ENCODE measurements around the gene PDE6D.
A peak's percentile ranks its signal among the peaks of the same experiment; 100 is the strongest.

The PDE6D gene

GRCh38 chr2:231720292-231720986 is 60.6 kb downstream of the PDE6D start:
- ChIA-PET POLR2A (no interaction called here), CTCF (interaction anchor here (10.0 kb wide), 1 partner anchor 41 kb away, joined by 417 read pairs; no protein-coding TSS in a partner anchor)
- DNase-seq: no peak
- Histone ChIP-seq H3K4me1 (ENCODE audit: control extremely low read depth in 1 of 4, control insufficient read depth in 4 of 4, insufficient read depth in 4 of 4, low read length in 3 of 4) (peaks cover 0 to 10% (median 0%) of the 10 kb centered on the region in 4 experiments), H3K27me3 (replicated peaks in 2 of 5; ENCODE audit: control insufficient read depth in 4 of 5, insufficient read depth in 5 of 5, low read length in 4 of 5) (no peaks in the 10 kb centered on the region), H3K27ac (ENCODE audit: insufficient read depth in 1 of 2, low read depth in 1 of 2, low read length in 2 of 2, poor library complexity in 1 of 2, severe bottlenecking in 2 of 2) (no peak overlapping the region), H3K4me3 (ENCODE audit: control insufficient read depth in 1 of 7, extremely low read depth in 1 of 7, insufficient read depth in 4 of 7, low read depth in 2 of 7, low read length in 6 of 7) (no peak overlapping the region), H3K36me3 (ENCODE audit: control insufficient read depth in 4 of 4, insufficient read depth in 4 of 4, low read length in 3 of 4) (peaks cover 0 to 3% (median under 1%) of the 10 kb centered on the region in 4 experiments), H3K9me3 (ENCODE audit: control extremely low read depth in 1 of 5, control insufficient read depth in 4 of 5, insufficient read depth in 2 of 5, low read depth in 1 of 5, low read length in 4 of 5) (no peaks in the 10 kb centered on the region)
- WGBS (ENCODE audit: insufficient coverage): 90% methylated on average over 6 of the region's 7 CpGs

DNA sequence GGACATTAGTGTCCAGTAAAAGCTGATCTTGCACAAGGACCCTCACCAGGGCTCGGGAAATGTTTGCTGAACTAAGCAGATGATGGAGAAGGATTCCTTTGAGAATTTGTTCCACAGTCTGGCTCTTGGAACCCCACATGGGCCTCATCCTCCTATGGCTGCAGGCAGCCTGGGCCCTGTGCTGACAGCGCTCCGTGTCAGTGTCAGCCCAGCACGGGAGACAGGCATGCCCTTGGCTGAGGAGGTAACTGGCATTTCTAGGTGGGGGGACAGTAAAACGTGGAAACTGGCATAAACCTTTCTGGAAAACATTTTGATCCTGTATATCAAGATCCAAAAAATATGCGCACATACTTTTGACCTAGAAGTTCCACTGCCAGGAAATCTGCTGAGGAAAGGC is 62.3 kb downstream of the PDE6D start:
- no peaks in the 10 kb centered on the region for H3K9me3 ChIP-seq (ENCODE audit: control extremely low read depth in 1 of 5, control insufficient read depth in 4 of 5, insufficient read depth in 2 of 5, low read depth in 1 of 5, low read length in 4 of 5)
- peaks cover 0 to 10% (median 8%) of the 10 kb centered on the region in 4 experiments for H3K4me1 ChIP-seq (ENCODE audit: control extremely low read depth in 1 of 4, control insufficient read depth in 4 of 4, insufficient read depth in 4 of 4, low read length in 3 of 4)
- peaks cover 0 to 12% (median 5%) of the 10 kb centered on the region in 4 experiments for H3K36me3 ChIP-seq (ENCODE audit: control insufficient read depth in 4 of 4, insufficient read depth in 4 of 4, low read length in 3 of 4)
- CTCF ChIA-PET: interaction anchor here (1.0 to 10.0 kb wide), 3 partner anchors 12 to 109 kb away, joined by 3 to 417 read pairs (median 176); no protein-coding TSS in a partner anchor
- H3K4me3 ChIP-seq (ENCODE audit: control insufficient read depth in 1 of 7, extremely low read depth in 1 of 7, insufficient read depth in 4 of 7, low read depth in 2 of 7, low read length in 6 of 7): no peak overlapping the region
- POLR2A ChIA-PET: no interaction called here
- no peaks in the 10 kb centered on the region for H3K27me3 ChIP-seq (replicated peaks in 2 of 5; ENCODE audit: control insufficient read depth in 4 of 5, insufficient read depth in 5 of 5, low read length in 4 of 5)
- WGBS (ENCODE audit: insufficient coverage): 96% methylated on average over 4 of the region's 6 CpGs
- no peak for DNase-seq
- H3K27ac ChIP-seq (ENCODE audit: insufficient read depth in 1 of 2, low read depth in 1 of 2, low read length in 2 of 2, poor library complexity in 1 of 2, severe bottlenecking in 2 of 2): no peak overlapping the region

DNA sequence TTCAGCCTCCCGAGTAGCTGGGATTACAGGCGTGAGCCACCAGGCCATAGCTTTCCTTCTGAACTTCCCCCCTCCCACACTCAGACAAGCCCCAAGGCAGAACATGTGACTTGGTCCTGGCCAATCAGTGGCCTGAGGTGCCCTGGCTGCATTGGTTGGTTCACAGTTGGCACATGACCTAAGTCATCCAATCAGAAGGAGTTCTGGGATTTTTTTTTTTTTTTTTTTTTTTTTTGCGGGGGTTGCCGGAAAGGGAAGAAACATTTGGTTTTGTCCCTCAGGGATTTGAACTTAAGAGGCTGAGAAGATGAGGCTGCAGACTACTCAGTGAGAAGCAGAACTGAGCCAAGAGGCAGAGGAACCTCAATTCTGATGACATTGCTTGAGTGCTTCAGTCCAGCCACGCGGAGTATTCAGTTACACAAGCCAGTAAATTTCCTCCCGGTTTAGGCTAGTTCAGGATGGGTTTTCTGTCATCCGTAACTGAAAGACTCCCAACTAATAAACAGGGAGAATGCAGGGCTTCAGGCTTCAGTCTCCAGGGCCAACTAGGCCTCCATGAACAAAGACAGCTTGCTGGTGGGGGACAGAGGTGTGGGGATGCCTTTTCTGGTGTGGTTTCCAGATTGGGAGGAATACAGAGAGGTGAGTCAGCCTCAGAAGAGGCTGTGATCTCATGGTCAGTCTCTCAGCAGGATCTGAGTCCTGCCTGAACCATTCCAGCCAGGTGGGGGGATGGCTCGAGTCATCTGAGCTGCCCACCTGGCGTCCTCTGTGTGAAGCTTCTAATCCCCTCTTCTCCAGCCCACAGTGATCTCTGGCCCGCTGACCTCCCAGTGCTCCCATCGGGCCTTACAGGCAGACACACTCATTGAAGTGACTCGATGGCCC is 63.6 kb downstream of the PDE6D start:
- peak in 2 of 3 donors; percentile 61 to 64 for DNase-seq
- peaks cover 0 to 18% (median 7%) of the 10 kb centered on the region in 4 experiments for H3K36me3 ChIP-seq (ENCODE audit: control insufficient read depth in 4 of 4, insufficient read depth in 4 of 4, low read length in 3 of 4)
- WGBS (ENCODE audit: insufficient coverage): 85% methylated on average over 10 of the region's 13 CpGs
- no peaks in the 10 kb centered on the region for H3K27me3 ChIP-seq (replicated peaks in 2 of 5; ENCODE audit: control insufficient read depth in 4 of 5, insufficient read depth in 5 of 5, low read length in 4 of 5)
- H3K4me1 ChIP-seq (ENCODE audit: control extremely low read depth in 1 of 4, control insufficient read depth in 4 of 4, insufficient read depth in 4 of 4, low read length in 3 of 4): peaks cover 0 to 17% (median 14%) of the 10 kb centered on the region in 4 experiments
- no peak overlapping the region for H3K27ac ChIP-seq (ENCODE audit: insufficient read depth in 1 of 2, low read depth in 1 of 2, low read length in 2 of 2, poor library complexity in 1 of 2, severe bottlenecking in 2 of 2)
- H3K4me3 ChIP-seq (ENCODE audit: control insufficient read depth in 1 of 7, extremely low read depth in 1 of 7, insufficient read depth in 4 of 7, low read depth in 2 of 7, low read length in 6 of 7): no peak overlapping the region
- H3K9me3 ChIP-seq (ENCODE audit: control extremely low read depth in 1 of 5, control insufficient read depth in 4 of 5, insufficient read depth in 2 of 5, low read depth in 1 of 5, low read length in 4 of 5): no peaks in the 10 kb centered on the region
- ChIA-PET POLR2A (no interaction called here), CTCF (interaction anchor here (0.9 to 10.0 kb wide), 12 partner anchors 7 to 116 kb away, joined by 3 to 417 read pairs (median 4); no protein-coding TSS in a partner anchor)

DNA sequence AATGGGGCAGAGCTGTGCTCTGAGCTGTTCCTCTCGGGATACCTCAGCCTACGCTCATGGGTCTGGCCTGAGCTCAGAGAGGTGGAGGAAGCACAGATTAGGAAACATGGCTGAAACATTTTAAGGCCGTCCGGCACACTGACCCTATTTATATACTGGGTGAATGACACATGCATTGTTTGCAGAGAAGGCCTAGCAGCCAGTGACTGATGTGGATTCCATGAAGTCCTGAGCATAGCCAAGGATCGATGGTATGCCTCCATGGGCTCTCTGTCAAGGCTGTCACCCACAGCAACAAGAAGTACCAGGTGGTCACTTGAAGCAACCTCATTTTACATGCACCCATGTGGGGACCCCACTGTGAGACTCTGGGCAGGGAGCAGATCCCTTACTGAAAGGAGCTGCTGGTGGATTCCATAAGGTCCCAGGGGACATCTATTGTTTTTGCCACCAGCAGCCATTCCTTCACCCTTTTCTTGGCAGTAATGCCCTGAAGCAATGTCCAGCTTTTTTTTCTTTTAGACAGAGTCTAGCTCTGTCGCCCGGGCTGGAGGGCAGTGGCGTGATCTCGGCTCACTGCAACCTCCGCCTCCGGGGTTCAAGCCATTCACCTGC is 64.3 kb downstream of the PDE6D start:
- no peaks in the 10 kb centered on the region for H3K27me3 ChIP-seq (replicated peaks in 2 of 5; ENCODE audit: control insufficient read depth in 4 of 5, insufficient read depth in 5 of 5, low read length in 4 of 5)
- no peak overlapping the region for H3K4me3 ChIP-seq (ENCODE audit: control insufficient read depth in 1 of 7, extremely low read depth in 1 of 7, insufficient read depth in 4 of 7, low read depth in 2 of 7, low read length in 6 of 7)
- WGBS (ENCODE audit: insufficient coverage): 98% methylated on average over 11 of the region's 11 CpGs
- DNase-seq: no peak
- no peak overlapping the region for H3K27ac ChIP-seq (ENCODE audit: insufficient read depth in 1 of 2, low read depth in 1 of 2, low read length in 2 of 2, poor library complexity in 1 of 2, severe bottlenecking in 2 of 2)
- ChIA-PET CTCF (interaction anchor here (0.9 to 10.0 kb wide), 13 partner anchors 8 to 115 kb away, joined by 3 to 417 read pairs (median 5); no protein-coding TSS in a partner anchor), POLR2A (no interaction called here)
- no peaks in the 10 kb centered on the region for H3K9me3 ChIP-seq (ENCODE audit: control extremely low read depth in 1 of 5, control insufficient read depth in 4 of 5, insufficient read depth in 2 of 5, low read depth in 1 of 5, low read length in 4 of 5)
- peaks cover 1 to 24% (median 21%) of the 10 kb centered on the region in 4 experiments for H3K4me1 ChIP-seq (ENCODE audit: control extremely low read depth in 1 of 4, control insufficient read depth in 4 of 4, insufficient read depth in 4 of 4, low read length in 3 of 4)
- peaks cover 0 to 25% (median 15%) of the 10 kb centered on the region in 4 experiments for H3K36me3 ChIP-seq (ENCODE audit: control insufficient read depth in 4 of 4, insufficient read depth in 4 of 4, low read length in 3 of 4)

DNA sequence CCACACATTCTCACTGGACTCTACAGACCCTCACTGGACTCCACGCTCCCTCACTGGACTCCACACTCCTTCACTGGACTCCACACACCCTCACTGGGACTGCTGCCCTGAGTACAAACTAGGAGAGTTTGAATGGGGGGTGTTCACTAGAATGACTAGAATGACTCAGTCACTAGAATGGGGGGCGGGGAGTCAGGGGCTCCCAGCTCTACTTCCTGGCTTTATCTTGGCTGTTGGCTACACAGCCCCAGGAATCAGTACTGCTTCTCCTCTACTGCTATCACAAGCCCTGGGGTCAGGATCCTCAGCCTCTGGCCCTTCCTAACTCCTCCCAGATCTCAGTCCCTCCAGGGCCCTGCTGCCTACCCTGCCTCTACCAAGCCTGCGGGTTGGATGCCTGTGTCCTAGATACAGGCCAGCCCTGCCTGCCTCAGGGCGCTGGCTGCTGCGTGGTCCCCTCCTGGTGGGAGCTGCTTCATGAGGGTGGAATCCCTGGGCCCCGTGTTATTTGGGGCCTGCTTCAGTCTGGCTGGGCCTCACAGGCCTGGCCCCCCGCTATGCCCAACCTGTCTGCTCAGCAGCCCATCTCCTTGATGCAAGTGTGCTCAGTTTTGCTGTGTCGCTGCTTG is 65.0 kb downstream of the PDE6D start:
- DNase-seq: peak in 2 of 3 donors; percentile 8 to 16
- 90% methylated on average over 5 of the region's 8 CpGs for WGBS (ENCODE audit: insufficient coverage)
- H3K4me1 ChIP-seq (ENCODE audit: control extremely low read depth in 1 of 4, control insufficient read depth in 4 of 4, insufficient read depth in 4 of 4, low read length in 3 of 4): peaks cover 7 to 31% (median 28%) of the 10 kb centered on the region in 4 experiments

DNA sequence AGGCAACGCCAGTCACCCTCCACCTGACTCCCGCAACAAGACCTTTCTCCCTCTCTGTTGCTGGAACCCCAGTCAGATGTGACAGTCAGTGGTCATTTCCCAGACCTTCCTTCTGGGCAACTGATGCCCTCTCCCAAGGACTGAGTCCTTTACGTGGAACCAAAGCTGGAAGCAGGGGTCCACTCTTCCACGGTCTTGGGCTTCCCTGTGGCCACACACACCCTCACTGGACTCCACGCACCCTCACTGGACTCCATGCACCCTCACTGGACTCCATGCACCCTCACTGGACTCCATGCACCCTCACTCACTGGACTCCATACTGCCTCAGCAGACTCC is 65.6 kb downstream of the PDE6D start:
- Histone ChIP-seq H3K36me3 (ENCODE audit: control insufficient read depth in 4 of 4, insufficient read depth in 4 of 4, low read length in 3 of 4) (peaks cover 0 to 34% (median 19%) of the 10 kb centered on the region in 4 experiments), H3K4me3 (ENCODE audit: control insufficient read depth in 1 of 7, extremely low read depth in 1 of 7, insufficient read depth in 4 of 7, low read depth in 2 of 7, low read length in 6 of 7) (no peak overlapping the region), H3K27me3 (replicated peaks in 2 of 5; ENCODE audit: control insufficient read depth in 4 of 5, insufficient read depth in 5 of 5, low read length in 4 of 5) (no peaks in the 10 kb centered on the region), H3K9me3 (ENCODE audit: control extremely low read depth in 1 of 5, control insufficient read depth in 4 of 5, insufficient read depth in 2 of 5, low read depth in 1 of 5, low read length in 4 of 5) (no peaks in the 10 kb centered on the region), H3K4me1 (ENCODE audit: control extremely low read depth in 1 of 4, control insufficient read depth in 4 of 4, insufficient read depth in 4 of 4, low read length in 3 of 4) (peaks cover 8 to 33% (median 31%) of the 10 kb centered on the region in 4 experiments), H3K27ac (ENCODE audit: insufficient read depth in 1 of 2, low read depth in 1 of 2, low read length in 2 of 2, poor library complexity in 1 of 2, severe bottlenecking in 2 of 2) (no peak overlapping the region)
- CTCF ChIA-PET: interaction anchor here (0.8 to 10.0 kb wide), 19 partner anchors 8 to 163 kb away, joined by 3 to 417 read pairs (median 7); no protein-coding TSS in a partner anchor
- 55% methylated on average over 5 of the region's 5 CpGs for WGBS (ENCODE audit: insufficient coverage)
- DNase-seq: no peak
- POLR2A ChIA-PET: interaction anchor here (2.2 kb wide), 1 partner anchor 38 kb away, joined by 13 read pairs; no protein-coding TSS in a partner anchor

More for the DNA sequence above, 65.0 kb downstream of the PDE6D start:
- no peak overlapping the region for H3K4me3 ChIP-seq (ENCODE audit: control insufficient read depth in 1 of 7, extremely low read depth in 1 of 7, insufficient read depth in 4 of 7, low read depth in 2 of 7, low read length in 6 of 7)
- POLR2A ChIA-PET: no interaction called here
- no peaks in the 10 kb centered on the region for H3K9me3 ChIP-seq (ENCODE audit: control extremely low read depth in 1 of 5, control insufficient read depth in 4 of 5, insufficient read depth in 2 of 5, low read depth in 1 of 5, low read length in 4 of 5)
- H3K27ac ChIP-seq (ENCODE audit: insufficient read depth in 1 of 2, low read depth in 1 of 2, low read length in 2 of 2, poor library complexity in 1 of 2, severe bottlenecking in 2 of 2): no peak overlapping the region
- CTCF ChIA-PET: interaction anchor here (0.9 to 10.0 kb wide), 13 partner anchors 9 to 115 kb away, joined by 3 to 417 read pairs (median 5); no protein-coding TSS in a partner anchor
- H3K27me3 ChIP-seq (replicated peaks in 2 of 5; ENCODE audit: control insufficient read depth in 4 of 5, insufficient read depth in 5 of 5, low read length in 4 of 5): no peaks in the 10 kb centered on the region
- H3K36me3 ChIP-seq (ENCODE audit: control insufficient read depth in 4 of 4, insufficient read depth in 4 of 4, low read length in 3 of 4): peaks cover 0 to 32% (median 18%) of the 10 kb centered on the region in 4 experiments
